Measurements from ENCODE around the gene OR6S1.
A peak's percentile ranks its signal among the peaks of the same experiment; 100 is the strongest.

Gene OR6S1, protein sequence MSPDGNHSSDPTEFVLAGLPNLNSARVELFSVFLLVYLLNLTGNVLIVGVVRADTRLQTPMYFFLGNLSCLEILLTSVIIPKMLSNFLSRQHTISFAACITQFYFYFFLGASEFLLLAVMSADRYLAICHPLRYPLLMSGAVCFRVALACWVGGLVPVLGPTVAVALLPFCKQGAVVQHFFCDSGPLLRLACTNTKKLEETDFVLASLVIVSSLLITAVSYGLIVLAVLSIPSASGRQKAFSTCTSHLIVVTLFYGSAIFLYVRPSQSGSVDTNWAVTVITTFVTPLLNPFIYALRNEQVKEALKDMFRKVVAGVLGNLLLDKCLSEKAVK

DNA sequence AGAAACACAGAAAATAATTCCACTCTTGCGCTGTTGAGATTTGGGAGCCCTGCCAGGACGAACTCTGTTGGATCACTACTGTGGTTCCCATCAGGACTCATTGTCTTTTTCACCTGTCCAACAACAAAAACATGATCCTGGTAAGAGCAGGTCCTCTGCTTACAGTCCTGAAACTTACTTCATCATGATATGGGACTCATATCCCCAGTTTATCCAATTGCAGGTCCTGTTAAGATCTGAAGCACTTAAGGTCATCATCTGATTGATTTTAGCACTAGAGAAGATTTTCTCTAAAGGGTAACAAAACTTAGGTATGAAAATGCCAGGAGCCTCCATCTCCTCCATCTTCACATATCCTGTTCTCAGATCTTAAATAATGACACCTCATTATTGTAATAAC is at the start of gene OR6S1:
OR6S1 (minus strand) TSS at position 101 of the 400 bp plus-strand sequence; CDS start at position 101, 0 bp downstream.
- no peak for DNase-seq

DNA sequence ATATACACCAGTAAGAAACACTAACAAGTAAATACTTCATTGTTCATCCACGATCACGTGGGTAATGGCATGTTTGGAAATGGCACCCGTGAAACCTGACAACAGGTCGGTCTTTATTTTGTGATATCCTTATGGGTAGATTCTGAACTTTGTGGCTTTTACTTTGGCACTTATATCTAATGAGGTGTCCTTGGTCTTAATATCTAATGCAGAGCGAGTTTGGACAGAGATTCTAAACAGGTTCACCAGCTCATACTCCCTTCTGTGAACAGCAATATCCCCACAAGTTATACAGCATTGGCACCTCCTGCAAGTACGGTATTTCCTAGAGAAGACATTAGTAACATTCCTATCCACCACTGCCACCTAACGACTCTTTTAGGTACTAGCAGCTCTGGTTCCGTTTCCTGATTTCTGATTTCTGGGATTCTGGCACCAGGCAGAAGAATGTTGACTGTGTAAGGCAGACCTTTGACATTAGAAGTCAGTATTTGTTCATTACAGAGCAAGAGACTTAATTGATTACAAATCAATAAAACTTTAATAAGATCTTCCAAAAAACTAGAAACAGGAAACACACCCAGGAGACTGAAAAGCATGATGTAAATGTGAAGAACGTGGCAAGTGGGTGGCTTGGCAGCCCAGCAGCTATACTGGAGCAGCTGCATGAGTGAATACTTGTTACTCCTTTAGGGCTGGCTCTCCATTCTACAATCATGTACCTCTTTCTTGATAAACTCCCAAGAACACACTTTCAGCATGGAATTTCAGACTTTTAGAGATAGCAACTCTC is 49.6 kb upstream of the OR6S1 start:
- DNase-seq, result peak; percentile 78

DNA sequence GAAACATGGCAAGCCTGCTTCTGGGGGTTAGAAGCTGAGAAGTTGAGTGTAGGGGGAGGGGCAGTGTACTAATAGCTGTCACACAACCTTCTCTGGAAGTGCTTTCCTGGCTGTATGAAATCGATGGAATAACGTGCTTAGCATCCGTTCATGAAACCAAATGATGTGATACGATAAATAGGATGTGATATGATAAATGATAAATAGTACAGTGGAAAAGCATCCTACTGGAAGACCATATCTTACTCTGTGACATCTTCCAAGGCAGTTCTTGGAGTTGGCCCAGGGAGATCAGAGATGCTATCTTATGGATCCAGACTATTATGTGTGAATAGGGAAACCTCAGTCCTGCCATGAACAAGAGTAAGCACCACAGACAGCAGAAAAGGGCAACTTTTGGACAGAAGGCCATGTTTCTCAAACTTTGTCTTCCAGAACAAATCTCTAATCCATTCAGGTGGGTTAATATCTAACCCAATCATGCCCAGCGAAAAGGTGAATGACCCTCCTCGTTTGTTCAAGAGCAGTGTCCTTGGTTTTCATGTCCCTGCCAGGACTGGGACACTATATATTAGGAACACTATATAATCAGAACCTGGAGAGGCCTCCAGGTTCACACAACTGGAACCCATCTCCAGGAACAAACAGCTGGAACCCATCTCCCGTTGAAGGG is 46.8 kb upstream of the OR6S1 start, which contains the start of gene ANG:
ANG (plus strand) TSS at position 598 of the 673 bp plus-strand sequence. CDS start 4,801 bp downstream, outside the sequence.
- no peak for DNase-seq

DNA sequence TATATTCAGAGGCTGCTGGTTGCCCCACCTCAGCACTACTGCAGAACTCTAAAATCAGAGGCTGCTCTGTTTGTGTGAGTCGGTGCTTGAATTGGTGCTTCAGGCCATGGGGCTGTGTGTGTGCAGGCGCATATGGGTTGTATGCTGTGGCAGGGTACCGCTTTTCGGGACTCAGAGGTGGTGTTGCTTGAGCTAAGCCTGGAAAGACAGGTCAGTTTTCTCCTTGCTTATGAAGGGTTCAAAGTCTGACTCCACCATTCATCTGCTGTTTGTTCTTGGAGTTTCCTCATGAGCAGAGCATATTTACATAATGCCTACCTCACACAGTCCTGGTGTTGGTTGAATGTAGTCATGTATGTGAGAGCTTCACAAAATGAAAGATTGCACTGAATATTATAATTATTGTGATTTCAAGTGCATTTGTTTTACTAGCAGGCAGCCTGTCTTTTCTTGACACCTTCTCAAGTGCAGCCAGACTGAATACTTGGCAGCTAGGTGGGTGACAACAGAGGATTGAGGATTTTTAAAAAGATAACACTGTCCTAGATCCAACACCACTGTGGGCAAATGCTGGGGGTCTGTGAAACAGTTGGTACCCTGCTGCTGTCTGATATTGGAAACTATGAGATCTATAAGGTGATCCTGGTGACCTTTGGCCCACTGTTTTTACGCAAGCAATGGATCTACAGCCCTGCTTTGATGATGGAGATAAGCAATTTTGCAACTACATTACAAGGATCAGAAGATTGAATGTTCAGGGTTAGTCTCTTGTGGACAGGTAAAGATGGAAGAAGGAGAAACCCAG is 46.1 kb upstream of the OR6S1 start:
- DNase-seq, result no peak

DNA sequence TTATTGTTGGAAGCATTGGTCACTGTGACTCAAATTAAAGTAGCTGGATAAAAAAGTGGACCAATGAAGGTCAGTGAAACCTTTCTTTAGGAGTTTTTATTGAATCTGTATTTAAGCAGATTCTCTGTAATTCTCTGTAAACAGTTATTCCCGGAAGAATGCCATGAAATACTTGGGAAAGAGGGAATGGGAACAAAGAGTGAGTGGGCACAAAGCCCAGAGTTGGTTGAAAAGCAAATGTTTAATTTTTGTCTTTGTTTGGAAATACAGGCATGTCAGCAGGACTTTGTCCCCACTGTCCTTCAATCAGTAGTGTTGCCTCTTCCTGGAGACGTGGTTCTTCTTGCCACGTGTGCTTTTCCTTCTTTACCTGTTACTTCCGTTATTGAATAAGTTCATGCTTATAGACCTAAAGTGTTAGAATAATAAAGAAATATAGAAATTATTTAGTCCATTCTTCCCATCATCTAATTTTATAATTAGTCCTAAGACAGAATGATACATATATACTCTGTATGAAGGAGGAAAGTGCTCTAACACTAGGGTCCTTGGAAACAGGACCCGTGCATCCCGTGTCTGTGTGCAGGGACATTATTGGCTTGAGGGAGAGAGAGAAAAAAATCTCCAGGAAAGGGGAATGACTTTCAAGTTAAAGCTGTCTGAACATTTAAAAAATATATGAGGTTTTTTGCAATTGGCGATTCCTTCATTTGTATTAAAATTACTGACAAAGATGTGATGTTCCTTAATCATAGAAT is 45.1 kb upstream of the OR6S1 start:
- DNase-seq, result no peak

DNA sequence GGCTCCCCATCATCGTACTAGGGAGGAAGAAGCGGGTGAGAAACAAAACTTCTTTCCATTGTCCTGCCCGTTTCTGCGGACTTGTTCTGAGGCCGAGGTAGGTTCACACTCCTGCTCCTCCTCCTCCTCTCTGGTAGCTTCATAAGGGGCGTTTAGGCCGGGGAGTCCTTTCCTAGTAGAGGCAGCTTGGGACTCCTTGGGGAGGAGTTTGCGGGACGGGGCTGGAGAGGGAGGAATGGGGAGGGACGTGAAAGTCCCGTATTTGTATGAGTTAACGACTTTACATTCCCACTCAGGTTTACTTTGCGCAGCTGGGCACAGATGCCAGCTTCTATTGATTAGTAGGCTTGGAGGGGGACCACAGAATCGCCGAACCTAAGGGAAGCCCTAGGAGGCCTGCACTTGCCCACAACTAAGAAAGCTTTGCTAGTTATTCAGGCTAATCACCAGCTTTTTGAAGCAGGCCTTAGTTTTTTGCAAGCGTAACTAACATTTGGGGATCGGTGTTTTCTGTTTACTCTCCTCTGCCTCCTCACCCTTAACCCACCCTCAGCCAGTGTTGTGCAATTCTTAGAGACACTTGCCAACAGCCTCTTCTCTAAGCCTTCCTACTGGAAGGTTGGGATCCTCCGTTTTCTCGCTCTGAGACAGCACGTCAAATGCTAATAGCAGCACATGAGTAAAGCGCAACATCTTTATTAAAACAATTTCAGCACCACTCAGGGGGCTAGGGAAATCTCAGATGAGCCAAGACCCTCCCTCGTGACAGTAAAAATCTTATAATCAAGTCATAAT is 43.4 kb upstream of the OR6S1 start:
- DNase-seq, result no peak

DNA sequence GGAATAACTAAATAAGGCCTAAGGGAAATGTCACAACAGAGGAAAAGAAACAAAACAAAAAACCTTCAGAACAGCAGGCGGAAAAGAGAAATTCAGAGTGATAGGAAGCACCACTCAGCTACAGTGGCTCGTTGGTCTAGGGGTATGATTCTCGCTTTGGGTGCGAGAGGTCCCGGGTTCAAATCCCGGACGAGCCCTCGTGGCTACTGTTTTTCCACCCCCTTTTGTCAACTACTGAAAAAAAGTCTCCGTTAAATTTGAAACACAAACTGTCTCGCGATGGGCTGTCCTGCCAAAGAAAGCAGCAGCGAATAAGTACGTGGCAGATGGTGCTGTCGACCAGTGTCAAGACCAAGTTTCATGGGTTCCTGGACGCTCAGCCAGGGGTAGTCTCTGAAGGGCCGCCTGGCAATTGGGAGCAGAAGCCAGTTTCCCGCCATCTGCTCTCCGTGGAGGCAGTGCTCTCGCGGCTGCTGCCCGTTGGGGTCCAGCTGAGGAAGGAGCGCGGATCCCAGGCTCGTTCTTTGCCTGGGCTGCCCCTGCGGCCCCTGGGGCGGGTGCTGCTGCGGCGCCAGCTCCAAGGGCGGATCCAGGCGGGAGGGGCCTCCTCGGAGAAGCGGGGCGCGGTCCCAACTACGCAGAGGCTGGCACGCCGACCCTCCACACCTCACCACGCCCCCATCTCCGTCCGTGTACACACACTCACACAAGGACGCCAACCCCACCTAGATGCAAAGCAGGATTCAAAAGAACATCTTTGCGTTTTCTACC is 42.6 kb upstream of the OR6S1 start, which contains the start of gene RNASE4:
RNASE4 (plus strand) TSS at position 670 of the 771 bp plus-strand sequence. CDS start 14,812 bp downstream, outside the sequence.
- peak; percentile 90 for DNase-seq

DNA sequence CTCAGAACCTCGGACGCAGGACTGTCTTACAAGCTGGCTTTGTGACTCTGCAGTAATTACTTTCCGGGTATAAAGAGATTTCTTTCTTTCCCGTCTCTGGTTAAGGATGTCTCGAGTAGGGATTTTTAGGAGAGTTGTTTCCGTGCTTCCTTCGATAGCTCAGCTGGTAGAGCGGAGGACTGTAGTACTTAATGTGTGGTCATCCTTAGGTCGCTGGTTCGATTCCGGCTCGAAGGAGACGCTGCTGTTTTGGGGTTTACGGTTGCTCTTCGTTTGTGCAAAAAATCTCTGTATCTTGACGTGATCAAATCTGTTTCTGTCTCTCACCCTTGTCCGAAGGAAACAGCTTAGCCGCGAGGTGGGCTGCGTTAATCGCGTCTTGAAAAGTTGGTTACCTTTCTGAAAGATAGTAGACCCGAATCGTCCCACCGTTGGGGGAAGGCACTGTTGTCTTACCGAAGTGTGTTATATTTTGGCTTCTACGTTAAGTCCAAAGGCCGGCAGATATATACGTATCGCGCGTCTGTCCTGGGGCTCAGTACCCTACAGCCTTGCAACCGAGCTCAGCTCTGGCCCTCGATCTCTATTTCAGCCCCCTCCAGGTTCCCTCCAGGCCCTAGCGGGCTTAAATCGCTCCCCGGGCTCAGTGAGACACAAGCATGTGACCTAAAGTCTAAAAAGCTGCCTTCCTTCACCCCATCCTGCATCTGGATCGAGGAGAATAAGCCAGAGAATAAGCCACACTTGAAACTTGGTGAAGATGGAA is 41.8 kb upstream of the OR6S1 start:
- DNase-seq, result peak; percentile 89

DNA sequence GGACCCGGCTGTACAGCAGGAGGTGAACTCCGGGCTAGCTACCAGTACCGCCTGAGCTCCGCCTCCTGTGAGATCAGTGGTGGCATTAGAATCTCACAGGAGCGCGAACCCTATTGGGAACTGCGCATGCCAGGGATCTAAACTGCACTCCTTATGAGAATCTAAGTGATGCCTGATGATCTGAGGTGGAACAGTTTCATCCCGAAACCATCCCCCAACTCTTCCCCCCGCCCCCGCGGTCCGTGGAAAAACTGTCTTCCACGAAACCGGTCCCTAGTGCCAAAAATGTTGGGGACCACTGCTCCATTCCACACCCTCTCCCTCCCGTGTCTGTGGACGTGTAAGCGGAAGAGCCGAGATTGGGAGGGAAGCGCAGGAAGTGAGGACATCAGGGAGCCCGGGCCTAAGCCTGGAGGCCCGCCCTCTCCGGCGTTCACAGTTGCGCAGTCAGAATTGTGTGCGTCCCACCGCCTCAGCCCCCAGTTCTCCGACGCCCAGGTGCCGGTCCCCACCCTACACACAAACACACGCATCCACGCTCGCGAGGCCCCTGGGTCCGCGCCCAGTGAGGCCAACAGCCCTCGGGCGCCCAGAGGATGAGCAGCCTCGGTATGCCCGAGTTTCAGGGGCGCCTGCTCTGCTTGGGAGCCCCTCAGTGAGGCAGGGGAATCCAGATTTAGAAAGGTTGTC is 41.1 kb upstream of the OR6S1 start:
- peak; percentile 87 for DNase-seq

DNA sequence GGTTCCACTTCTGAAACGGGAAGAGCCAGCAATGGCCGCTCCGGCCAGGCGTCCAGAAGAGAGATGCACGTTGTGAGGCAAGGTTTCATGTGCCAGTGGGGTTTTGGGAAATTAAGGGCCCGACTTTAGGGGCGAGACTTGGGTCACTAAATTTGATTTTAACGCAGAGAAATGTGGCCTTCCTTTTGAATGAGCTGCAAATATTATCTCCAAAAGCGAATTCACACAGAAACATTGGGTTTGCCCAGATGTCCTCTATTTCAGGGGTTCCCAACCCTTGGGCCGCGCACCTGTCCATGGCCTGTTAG is 40.6 kb upstream of the OR6S1 start:
- no peak for DNase-seq

DNA sequence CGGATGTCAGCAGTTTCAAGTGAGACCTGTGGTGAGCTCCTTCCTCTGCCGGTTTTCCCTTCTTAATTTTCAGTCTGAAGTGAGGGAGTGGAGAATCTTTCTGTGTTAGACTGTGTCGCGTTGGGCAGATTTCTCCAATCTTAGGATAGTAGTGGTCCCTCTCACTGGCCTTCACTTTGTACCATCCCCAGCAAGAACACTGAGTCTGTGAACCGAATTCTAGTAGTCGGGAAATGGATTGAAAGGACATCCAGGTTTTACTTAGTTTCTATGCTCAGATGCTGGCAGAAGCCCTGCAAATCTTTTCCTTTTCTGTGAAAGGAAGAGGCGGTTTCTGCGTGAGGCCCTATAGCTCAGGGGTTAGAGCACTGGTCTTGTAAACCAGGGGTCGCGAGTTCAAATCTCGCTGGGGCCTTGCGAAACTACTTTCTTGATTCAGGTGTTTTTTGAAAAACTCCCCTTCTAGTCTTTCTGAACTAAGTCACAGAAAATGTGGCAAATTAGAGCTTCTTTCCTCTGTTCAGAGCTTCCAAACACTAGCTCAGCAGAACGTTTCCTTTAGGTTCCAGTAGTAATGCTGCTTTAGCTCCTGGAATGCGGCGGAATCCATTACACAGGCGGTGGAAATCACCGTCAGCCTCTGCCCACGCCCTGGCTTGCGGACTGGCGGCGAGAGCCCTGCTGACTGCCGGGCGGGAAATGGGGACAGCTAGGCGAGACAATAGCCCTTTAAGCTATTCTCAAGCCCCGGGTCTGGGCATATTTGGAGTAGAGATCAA is 40.0 kb upstream of the OR6S1 start:
- DNase-seq, result peak; percentile 94

DNA sequence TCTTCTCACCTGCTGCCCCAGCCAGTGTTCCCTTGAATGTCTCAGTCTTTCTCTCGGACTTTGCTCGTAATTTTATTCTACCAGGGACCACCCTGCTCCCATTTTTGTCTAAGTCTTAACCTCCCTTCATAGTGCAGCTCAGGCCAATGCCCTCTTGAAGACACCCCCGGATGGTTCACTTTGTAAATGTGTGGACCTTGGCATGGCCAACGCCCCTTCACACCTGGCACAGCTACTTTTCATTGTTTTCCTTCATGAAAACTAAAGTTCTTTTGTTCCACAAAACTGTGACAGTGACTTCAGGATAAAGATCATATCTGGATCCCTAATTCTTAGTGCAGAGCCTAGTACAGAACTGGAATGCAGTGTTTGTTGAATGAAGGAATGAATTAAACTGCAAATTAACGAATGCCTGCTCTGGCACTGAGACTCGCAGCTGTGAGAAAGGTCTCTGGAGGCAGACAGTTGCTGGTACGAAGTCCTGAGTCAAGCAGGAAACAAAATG is 39.4 kb upstream of the OR6S1 start:
- DNase-seq, result no peak

DNA sequence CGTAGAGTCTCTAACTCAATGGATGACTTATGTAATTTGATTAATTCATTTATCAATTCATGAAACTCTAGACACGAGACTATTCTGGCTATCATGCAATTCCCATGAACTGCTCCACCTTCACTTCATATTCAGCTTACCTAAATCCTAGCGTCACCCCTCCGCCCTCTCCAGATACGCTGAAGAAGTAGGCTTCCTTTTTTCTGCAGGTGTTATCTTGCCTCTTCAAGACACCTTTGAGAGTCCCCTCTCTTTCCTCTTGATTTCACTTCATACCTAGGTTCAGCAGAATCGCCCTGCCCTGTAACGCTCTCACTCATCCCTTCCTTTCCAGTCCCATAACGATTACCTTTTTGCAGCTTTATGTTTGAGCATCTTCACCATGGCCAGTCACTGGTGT is 38.9 kb upstream of the OR6S1 start:
- no peak for DNase-seq

DNA sequence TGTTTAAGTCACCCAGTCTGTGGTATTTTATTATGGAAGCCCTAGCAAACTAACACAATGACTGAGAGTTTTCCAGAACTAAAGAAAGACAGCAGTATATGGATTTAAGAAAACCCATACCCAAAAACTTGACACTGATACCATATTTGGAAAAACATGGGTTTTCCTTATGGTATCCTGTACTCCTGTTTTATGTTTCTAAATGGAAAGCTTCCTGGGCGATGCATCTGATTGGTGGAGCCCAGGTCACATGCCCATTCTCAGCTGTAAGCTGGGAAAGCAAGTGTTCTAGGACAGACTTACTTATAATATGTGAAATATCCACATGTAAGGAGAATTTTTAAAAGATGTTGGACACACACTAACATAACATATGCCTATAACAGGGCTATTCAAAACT is 38.4 kb upstream of the OR6S1 start:
- peak; percentile 20 for DNase-seq

DNA sequence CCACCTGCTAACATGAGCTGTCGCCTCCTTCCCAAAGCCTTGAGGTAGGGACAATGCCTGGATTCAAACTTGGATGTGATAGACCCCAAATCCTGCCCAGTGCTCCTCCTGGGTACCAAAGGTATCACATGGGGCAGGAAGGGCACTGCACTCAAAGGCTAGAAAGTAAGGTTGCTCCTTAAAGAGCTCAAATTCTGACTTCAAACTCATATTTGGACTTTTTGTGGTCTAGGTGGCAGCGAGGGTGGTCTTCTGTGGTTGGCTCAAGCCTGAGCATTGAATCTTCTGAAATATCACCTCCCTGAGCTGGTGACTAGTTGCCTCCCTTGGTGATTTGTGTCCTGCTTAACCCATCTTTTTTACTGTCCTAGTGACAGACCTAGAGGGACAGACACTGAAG is 34.6 kb upstream of the OR6S1 start:
- DNase-seq, result no peak

DNA sequence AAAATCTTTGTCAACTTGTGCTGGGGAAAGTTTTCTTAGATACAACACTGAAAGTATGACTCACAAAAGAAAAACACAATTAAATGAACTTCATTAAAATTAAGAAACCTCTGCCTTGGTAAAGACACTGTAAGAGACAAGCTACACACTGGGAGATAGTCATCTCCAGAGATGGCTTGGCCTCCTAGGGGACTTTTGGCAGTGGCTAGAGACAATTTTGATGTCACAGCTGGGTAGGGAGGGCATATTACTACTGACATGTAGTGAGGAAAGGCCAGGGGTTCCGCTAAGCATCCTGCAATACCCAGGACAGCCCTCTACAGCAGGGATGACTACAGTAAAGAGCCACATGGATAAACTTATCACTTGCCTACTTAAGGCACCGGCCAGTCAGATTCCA is 34.2 kb upstream of the OR6S1 start:
- DNase-seq, result no peak

DNA sequence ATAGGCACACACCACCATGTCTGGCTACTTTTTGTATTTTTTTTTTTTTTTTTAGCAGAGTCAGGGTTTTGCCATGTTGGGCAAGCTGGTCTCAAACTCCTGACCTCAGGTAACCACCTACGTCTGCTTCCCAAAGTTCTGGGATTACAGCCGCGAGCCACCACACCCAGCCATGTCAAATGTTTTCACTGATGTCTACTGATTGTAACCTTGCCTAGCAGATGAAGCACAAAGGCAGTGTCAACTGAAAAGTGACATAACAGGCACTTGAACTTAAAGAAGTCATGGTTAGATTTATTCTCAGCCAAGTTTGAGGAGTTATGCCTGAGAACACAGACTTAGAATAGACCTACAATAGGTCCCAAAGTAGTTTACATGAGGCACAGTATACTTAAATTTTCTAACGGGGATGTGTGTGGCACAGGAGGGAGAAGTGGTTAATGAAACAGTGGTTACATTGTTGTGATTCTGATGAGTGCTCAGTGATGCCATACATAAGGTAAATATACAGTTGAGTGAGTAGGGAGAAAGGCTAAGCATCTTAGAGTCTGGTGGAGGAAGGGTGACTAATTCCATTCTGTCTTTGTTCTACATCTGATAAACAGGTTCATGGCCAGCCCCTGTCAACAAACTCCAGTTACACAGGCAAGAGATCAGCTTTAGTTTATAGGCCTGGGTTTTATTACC is 30.2 kb upstream of the OR6S1 start:
- DNase-seq, result no peak

All from CD4-positive, alpha-beta T cell treated with Interleukin-21 for 1 hour (primary cell).